Lower leg skin (tissue), 4 donors: ENCODE data around the gene GALNS. TPM values are rescaled to one million over a fixed set of nuclear protein-coding genes. Genes with fewer than 3 reads are reported as not detected.
A peak's percentile ranks its signal among the peaks of the same experiment; 100 is the strongest.

Source experiments
- DNase-seq, 2 donors: peaks; one replicate each; pipeline ENCODE4 v3.0.0-alpha.2; 2019; ENCODE audit warnings: low spot score in 2 of 2
- H3K4me3 ChIP-seq: fragments of 200-600 bp; sonication (generic); 2 replicates; pipeline ENCODE4 v1.5.1; 2017; ENCODE audit warnings: mild to moderate bottlenecking, low read depth; ENCODE audit not compliant: poor library complexity, severe bottlenecking
- CTCF ChIP-seq, 3 donors: fragments of 450-650 bp; IDR thresholded peaks; one replicate each; pipeline ENCODE4 v1.5.1; 2016; ENCODE audit warnings: antibody characterized with exemption in 3 of 3, mild to moderate bottlenecking in 3 of 3, moderate library complexity in 2 of 3
- POLR2A ChIP-seq, 2 donors: fragments of 450-650 bp; IDR thresholded peaks; one replicate each; pipeline ENCODE4 v1.6.1; 2016 to 2017; ENCODE audit warnings: antibody characterized with exemption in 2 of 2, mild to moderate bottlenecking in 1 of 2, moderate library complexity in 1 of 2
- WGBS, 2 donors: methylation state at CpG; one replicate each; pipeline ENCODE4 v1.1.5; 2018; 5-methylcytosine and 5-hydroxymethylcytosine counted together
- intact Hi-C: fragments of 100-400 bp; cut with DNase I; formaldehyde crosslinking; loops from one replicate; pipeline ENCODE4 v1.15.0; 2023; ENCODE audit warnings: low total_unique reads
- total RNA-seq, 4 donors: library from RNA; depleted of rRNA; stranded (reverse); fragments of >200 nt; gene quantifications; one replicate each; pipeline ENCODE4 v1.1.0, GENCODE V29; 2016

GALNS gene
- total RNA-seq, 4 donors from 2014 or later, result 17.3 to 45.6 (median 37.3) TPM

- DNase-seq, result no peak
- TF ChIP-seq POLR2A (IDR thresholded peaks at IDR 0.05) (no peak), CTCF (IDR thresholded peaks at IDR 0.05) (no peak)
- intact Hi-C loops, result no loop called here
- WGBS, 2 donors, result 68 to 71% methylated on average over 16 to 17 of the region's 17 CpGs
- no peak overlapping the region for H3K4me3 ChIP-seq
Observed at GRCh38 chr16:88853325-88853941, 3.3 kb downstream of the GALNS start.

- no peak for TF ChIP-seq POLR2A (IDR thresholded peaks at IDR 0.05)
- TF ChIP-seq CTCF (IDR thresholded peaks at IDR 0.05), result no peak
- intact Hi-C loops, result no loop called here
- H3K4me3 ChIP-seq, result no peak overlapping the region
- no peak for DNase-seq
- 93 to 94% methylated on average over 19 of the region's 19 CpGs for WGBS, 2 donors
Observed at GRCh38 chr16:88851616-88852015, 5.1 kb downstream of the GALNS start.

- TF ChIP-seq POLR2A (IDR thresholded peaks at IDR 0.05) (no peak), CTCF (IDR thresholded peaks at IDR 0.05) (no peak)
- no peak for DNase-seq
- intact Hi-C loops, result no loop called here
- 93% methylated on average over 32 to 33 of the region's 33 CpGs for WGBS, 2 donors
- no peak overlapping the region for H3K4me3 ChIP-seq
Observed at GRCh38 chr16:88850531-88851199, 6.1 kb downstream of the GALNS start.

- WGBS, 2 donors, result 91% methylated on average over 21 of the region's 21 CpGs
- no peak for DNase-seq
- no peak overlapping the region for H3K4me3 ChIP-seq
- TF ChIP-seq CTCF (IDR thresholded peaks at IDR 0.05) (no peak), POLR2A (IDR thresholded peaks at IDR 0.05) (no peak)
- intact Hi-C loops, result no loop called here
Observed at GRCh38 chr16:88848557-88848956, 8.2 kb downstream of the GALNS start.

- intact Hi-C loops, result no loop called here
- WGBS, 2 donors, result 86 to 95% methylated on average over 17 to 18 of the region's 18 CpGs
- no peak overlapping the region for H3K4me3 ChIP-seq
- TF ChIP-seq CTCF (IDR thresholded peaks at IDR 0.05) (no peak), POLR2A (IDR thresholded peaks at IDR 0.05) (no peak)
- DNase-seq, result peak in 1 of 2 donors; percentile 82
Observed at GRCh38 chr16:88847654-88848053, 9.1 kb downstream of the GALNS start.
